GM12864 (cell line): ENCODE measurements around the gene CENPVL3.

Source experiments
- DNase-seq: peaks from one replicate; pipeline ENCODE4 v3.0.0-alpha.2; 2011; ENCODE audit warnings: low read depth
- H3K4me3 ChIP-seq: 2 replicates; pipeline ENCODE4 v1.5.1; 2011; ENCODE audit warnings: mild to moderate bottlenecking, low read depth, low read length, control low read depth
- TF ChIP-seq, protein P1 (sequence below): IDR thresholded peaks from 2 replicates; pipeline ENCODE4 v1.5.1; 2011; ENCODE audit warnings: low read depth, mild to moderate bottlenecking, moderate library complexity, low read length, control low read depth, inconsistent platforms; ENCODE audit errors: missing control alignments

Gene CENPVL3

DNA sequence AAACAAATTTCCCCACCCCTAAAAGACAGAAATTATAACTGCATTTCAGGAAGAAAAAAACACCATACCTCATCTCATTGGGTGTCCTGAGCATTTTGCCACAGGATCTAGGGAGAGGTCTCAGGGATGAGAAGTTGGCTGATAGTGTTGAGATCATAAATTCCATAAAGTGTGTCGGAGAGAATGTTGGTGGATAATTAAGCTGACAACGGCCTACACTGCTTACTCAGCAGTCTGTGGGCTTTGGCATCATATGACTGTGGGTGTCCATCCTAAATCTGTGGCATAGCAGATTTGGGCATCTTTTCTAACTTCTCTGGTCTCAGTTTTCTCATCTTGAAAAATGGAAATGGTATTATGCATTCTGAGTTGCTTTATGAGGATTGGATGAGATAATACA, 12.3 kb downstream of the CENPVL3 start:
- no peak overlapping the region for H3K4me3 ChIP-seq
- DNase-seq, result no peak
- TF ChIP-seq, protein P1, sequence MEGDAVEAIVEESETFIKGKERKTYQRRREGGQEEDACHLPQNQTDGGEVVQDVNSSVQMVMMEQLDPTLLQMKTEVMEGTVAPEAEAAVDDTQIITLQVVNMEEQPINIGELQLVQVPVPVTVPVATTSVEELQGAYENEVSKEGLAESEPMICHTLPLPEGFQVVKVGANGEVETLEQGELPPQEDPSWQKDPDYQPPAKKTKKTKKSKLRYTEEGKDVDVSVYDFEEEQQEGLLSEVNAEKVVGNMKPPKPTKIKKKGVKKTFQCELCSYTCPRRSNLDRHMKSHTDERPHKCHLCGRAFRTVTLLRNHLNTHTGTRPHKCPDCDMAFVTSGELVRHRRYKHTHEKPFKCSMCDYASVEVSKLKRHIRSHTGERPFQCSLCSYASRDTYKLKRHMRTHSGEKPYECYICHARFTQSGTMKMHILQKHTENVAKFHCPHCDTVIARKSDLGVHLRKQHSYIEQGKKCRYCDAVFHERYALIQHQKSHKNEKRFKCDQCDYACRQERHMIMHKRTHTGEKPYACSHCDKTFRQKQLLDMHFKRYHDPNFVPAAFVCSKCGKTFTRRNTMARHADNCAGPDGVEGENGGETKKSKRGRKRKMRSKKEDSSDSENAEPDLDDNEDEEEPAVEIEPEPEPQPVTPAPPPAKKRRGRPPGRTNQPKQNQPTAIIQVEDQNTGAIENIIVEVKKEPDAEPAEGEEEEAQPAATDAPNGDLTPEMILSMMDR, result no peak

DNA sequence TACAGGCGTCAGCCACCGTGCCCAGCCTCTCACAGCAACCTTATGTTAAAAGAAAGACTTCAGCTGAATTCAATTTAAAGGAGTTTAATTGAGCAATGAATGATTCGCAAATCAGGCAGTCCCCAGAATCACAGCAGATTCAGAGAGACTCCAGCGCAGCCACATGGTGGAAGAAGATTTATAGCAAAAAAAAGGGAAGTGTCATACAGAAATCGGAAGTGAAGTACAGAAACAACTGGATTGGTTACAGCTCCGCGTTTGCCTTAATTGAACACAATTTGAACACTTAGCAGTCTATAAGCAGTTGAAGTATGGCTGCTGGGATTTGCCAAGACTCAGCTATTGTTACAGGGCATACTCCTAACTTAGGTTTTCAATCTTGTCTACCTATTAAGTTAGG, 19.8 kb downstream of the CENPVL3 start:
- DNase-seq, result no peak
- TF ChIP-seq, protein P1, result no peak
- H3K4me3 ChIP-seq, result no peak overlapping the region

DNA sequence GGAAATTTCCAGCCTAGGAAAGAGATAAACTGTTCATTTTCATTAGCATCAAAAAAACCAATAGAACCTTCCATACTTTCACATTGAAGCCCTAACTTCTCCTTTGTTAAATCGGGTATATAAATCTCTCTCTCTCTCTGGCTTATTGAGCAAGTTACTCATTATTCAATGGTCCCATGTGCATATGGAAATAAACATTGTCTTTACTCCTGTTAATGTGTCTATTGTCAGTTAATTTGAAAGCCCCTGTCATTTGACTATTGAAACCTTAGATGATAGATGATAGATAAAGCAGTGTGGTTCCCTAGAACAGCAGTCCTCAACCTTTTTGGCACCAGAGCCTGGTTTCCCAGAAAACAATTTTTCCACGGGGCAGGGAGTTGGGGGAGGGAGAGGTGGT, 46.8 kb downstream of the CENPVL3 start:
- no peak overlapping the region for H3K4me3 ChIP-seq
- no peak for DNase-seq
- TF ChIP-seq, protein P1, result no peak

DNA sequence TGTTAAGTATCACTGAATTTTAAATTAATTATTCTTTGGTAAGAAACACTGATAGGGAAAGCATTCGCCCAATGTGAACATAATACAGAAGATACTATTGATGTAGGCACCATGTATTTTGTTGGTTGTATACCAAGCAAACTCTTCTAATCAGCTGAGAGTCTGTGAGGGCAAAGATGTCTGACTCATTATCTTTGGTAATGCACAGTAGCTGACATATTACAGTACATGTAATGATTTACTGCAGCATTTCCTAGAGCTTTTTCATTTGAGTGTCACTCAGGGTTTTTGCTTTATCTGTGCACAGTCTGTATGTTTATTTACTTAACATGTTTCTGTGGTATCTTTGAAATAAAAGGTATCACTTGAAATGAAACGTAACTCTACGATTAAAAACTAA, 49.2 kb downstream of the CENPVL3 start:
- TF ChIP-seq, protein P1, result no peak
- no peak for DNase-seq
- no peak overlapping the region for H3K4me3 ChIP-seq

DNA sequence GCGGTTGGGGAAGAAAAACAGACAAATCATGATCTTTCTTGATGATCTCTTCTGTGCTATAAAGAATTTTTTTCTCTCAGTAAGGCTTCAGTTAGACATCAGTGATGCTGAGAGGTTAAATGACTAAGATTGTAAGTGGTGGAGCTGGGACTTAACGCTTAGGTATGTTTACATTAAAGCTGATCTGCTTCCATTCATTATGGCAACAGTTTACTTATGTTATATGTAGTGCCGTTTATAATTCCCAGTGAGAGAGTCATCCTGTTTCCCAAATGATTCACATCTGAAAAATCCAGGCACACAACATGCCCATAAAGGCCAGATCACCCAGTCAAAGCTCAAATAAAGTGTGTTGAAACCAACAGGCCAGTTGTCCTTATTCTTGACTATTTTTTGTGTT, 50.1 kb downstream of the CENPVL3 start:
- DNase-seq, result no peak
- no peak overlapping the region for H3K4me3 ChIP-seq
- TF ChIP-seq, protein P1, result no peak
